HUES48 (cell line): ENCODE data around the gene HORMAD2.

Experiments used
- H3K27ac ChIP-seq: one replicate; pipeline ENCODE4 v1.7.0; 2013; ENCODE audit warnings: low read depth, low read length, inconsistent platforms
- H3K27me3 ChIP-seq: 2 replicates; pipeline ENCODE4 v1.6.1; 2013; ENCODE audit warnings: mild to moderate bottlenecking, low read length; ENCODE audit not compliant: control insufficient read depth, insufficient read depth
- H3K36me3 ChIP-seq: 2 replicates; pipeline ENCODE4 v1.6.1; 2013; ENCODE audit warnings: low read length; ENCODE audit not compliant: control insufficient read depth, insufficient read depth
- H3K4me1 ChIP-seq: 2 replicates; pipeline ENCODE4 v1.6.1; 2013; ENCODE audit warnings: mild to moderate bottlenecking, low read length; ENCODE audit not compliant: control insufficient read depth, insufficient read depth
- H3K4me3 ChIP-seq: 2 replicates; pipeline ENCODE4 v1.5.1; 2013; ENCODE audit warnings: mild to moderate bottlenecking, low read depth, low read length
- H3K9ac ChIP-seq: 2 replicates; pipeline ENCODE4 v1.6.1; 2013; ENCODE audit warnings: mild to moderate bottlenecking, low read depth, low read length, moderate library complexity
- H3K9me3 ChIP-seq: 2 replicates; pipeline ENCODE4 v1.6.1; 2013; ENCODE audit warnings: low read length; ENCODE audit not compliant: control insufficient read depth, insufficient read depth

Gene HORMAD2

GRCh38 chr22:30129636-30130035 lies 49.4 kb downstream of the HORMAD2 start:
- no peaks in the 10 kb centered on the region for H3K4me1 ChIP-seq
- H3K27me3 ChIP-seq, result no peaks in the 10 kb centered on the region
- H3K4me3 ChIP-seq, result no peak overlapping the region
- no peak overlapping the region for H3K27ac ChIP-seq
- no peak overlapping the region for H3K9ac ChIP-seq
- H3K9me3 ChIP-seq, result no peaks in the 10 kb centered on the region
- no peaks in the 10 kb centered on the region for H3K36me3 ChIP-seq

GRCh38 chr22:30132290-30132996 lies 52.2 kb downstream of the HORMAD2 start:
- Histone ChIP-seq H3K4me1 (no peaks in the 10 kb centered on the region), H3K9ac (no peak overlapping the region), H3K27ac (no peak overlapping the region), H3K4me3 (no peak overlapping the region), H3K36me3 (no peaks in the 10 kb centered on the region), H3K27me3 (no peaks in the 10 kb centered on the region), H3K9me3 (no peaks in the 10 kb centered on the region)

- 0 out of 2 replicates have a peak, but pooled peaks cover 3% of the 10 kb centered on the region for H3K9me3 ChIP-seq
- H3K9ac ChIP-seq, result no peak overlapping the region
- no peaks in the 10 kb centered on the region for H3K4me1 ChIP-seq
Measured at GRCh38 chr22:30140414-30140813, 60.1 kb downstream of the HORMAD2 start.

GRCh38 chr22:30143265-30143664 lies 63.0 kb downstream of the HORMAD2 start:
- Histone ChIP-seq H3K4me3 (no peak overlapping the region), H3K27me3 (no peaks in the 10 kb centered on the region), H3K9me3 (0 out of 2 replicates have a peak, but pooled peaks cover 3% of the 10 kb centered on the region), H3K36me3 (no peaks in the 10 kb centered on the region), H3K9ac (no peak overlapping the region), H3K27ac (no peak overlapping the region), H3K4me1 (no peaks in the 10 kb centered on the region)

More at GRCh38 chr22:30140414-30140813, 60.1 kb downstream of the HORMAD2 start:
- no peak overlapping the region for H3K4me3 ChIP-seq
- no peaks in the 10 kb centered on the region for H3K27me3 ChIP-seq
- no peaks in the 10 kb centered on the region for H3K36me3 ChIP-seq
- H3K27ac ChIP-seq, result no peak overlapping the region

- Histone ChIP-seq H3K9ac (no peak overlapping the region), H3K36me3 (no peaks in the 10 kb centered on the region), H3K27me3 (no peaks in the 10 kb centered on the region), H3K27ac (no peak overlapping the region), H3K4me3 (no peak overlapping the region), H3K4me1 (no peaks in the 10 kb centered on the region), H3K9me3 (0 out of 2 replicates have a peak, but pooled peaks cover 3% of the 10 kb centered on the region)
Measured at GRCh38 chr22:30144391-30144790, 64.1 kb downstream of the HORMAD2 start.

- no peak overlapping the region for H3K27ac ChIP-seq
- no peak overlapping the region for H3K4me3 ChIP-seq
- H3K36me3 ChIP-seq, result no peaks in the 10 kb centered on the region
- H3K9me3 ChIP-seq, result no peaks in the 10 kb centered on the region
- H3K27me3 ChIP-seq, result no peaks in the 10 kb centered on the region
- H3K9ac ChIP-seq, result no peak overlapping the region
- H3K4me1 ChIP-seq, result no peaks in the 10 kb centered on the region
Measured at GRCh38 chr22:30150212-30150611, 69.9 kb downstream of the HORMAD2 start.

GRCh38 chr22:30158277-30158676 lies 78.0 kb downstream of the HORMAD2 start:
- H3K4me1 ChIP-seq, result peaks cover 4% of the 10 kb centered on the region; the same call in 1 of the 2 replicates
- H3K4me3 ChIP-seq, result no peak overlapping the region
- H3K36me3 ChIP-seq, result no peaks in the 10 kb centered on the region
- H3K27ac ChIP-seq, result no peak overlapping the region
- H3K9ac ChIP-seq, result no peak overlapping the region
- no peaks in the 10 kb centered on the region for H3K27me3 ChIP-seq
- no peaks in the 10 kb centered on the region for H3K9me3 ChIP-seq

- H3K27me3 ChIP-seq, result no peaks in the 10 kb centered on the region
- H3K27ac ChIP-seq, result no peak overlapping the region
- no peaks in the 10 kb centered on the region for H3K9me3 ChIP-seq
- peaks cover 4% of the 10 kb centered on the region; the same call in 1 of the 2 replicates for H3K4me1 ChIP-seq
- H3K36me3 ChIP-seq, result no peaks in the 10 kb centered on the region
- H3K9ac ChIP-seq, result no peak overlapping the region
- no peak overlapping the region for H3K4me3 ChIP-seq
Measured at GRCh38 chr22:30158744-30159500, 78.7 kb downstream of the HORMAD2 start.

GRCh38 chr22:30159561-30160353 lies 79.5 kb downstream of the HORMAD2 start:
- H3K36me3 ChIP-seq, result no peaks in the 10 kb centered on the region
- no peaks in the 10 kb centered on the region for H3K27me3 ChIP-seq
- no peak overlapping the region for H3K4me3 ChIP-seq
- H3K27ac ChIP-seq, result no peak overlapping the region
- peaks cover 4% of the 10 kb centered on the region; the same call in 1 of the 2 replicates for H3K4me1 ChIP-seq
- H3K9me3 ChIP-seq, result no peaks in the 10 kb centered on the region
- H3K9ac ChIP-seq, result no peak overlapping the region

GRCh38 chr22:30161051-30161469 lies 80.8 kb downstream of the HORMAD2 start:
- Histone ChIP-seq H3K4me1 (peaks cover 4% of the 10 kb centered on the region; the same call in 1 of the 2 replicates), H3K36me3 (no peaks in the 10 kb centered on the region), H3K27me3 (no peaks in the 10 kb centered on the region), H3K9ac (no peak overlapping the region), H3K9me3 (no peaks in the 10 kb centered on the region), H3K4me3 (no peak overlapping the region), H3K27ac (no peak overlapping the region)
